ENCODE data around the gene GTPBP2.

GRCh38 chr6:43635387-43636307 lies 6.6 kb upstream of the GTPBP2 start, which contains the start of gene MAD2L1BP:
- TF ChIP-seq, protein P1, sequence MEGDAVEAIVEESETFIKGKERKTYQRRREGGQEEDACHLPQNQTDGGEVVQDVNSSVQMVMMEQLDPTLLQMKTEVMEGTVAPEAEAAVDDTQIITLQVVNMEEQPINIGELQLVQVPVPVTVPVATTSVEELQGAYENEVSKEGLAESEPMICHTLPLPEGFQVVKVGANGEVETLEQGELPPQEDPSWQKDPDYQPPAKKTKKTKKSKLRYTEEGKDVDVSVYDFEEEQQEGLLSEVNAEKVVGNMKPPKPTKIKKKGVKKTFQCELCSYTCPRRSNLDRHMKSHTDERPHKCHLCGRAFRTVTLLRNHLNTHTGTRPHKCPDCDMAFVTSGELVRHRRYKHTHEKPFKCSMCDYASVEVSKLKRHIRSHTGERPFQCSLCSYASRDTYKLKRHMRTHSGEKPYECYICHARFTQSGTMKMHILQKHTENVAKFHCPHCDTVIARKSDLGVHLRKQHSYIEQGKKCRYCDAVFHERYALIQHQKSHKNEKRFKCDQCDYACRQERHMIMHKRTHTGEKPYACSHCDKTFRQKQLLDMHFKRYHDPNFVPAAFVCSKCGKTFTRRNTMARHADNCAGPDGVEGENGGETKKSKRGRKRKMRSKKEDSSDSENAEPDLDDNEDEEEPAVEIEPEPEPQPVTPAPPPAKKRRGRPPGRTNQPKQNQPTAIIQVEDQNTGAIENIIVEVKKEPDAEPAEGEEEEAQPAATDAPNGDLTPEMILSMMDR (IDR thresholded peaks at IDR 0.05; ENCODE audit: low read length): no peak
- TF ChIP-seq EZH2phosphoT487 (IDR thresholded peaks at IDR 0.05; ENCODE audit: low read length): no peak
